NCI-H1417 (cell line): ENCODE measurements around the gene ABCF3.

Experiments
- DNase-seq, 3 experiments: peaks; one replicate each; lab custom pipeline; 2025; lab: John Stamatoyannopoulos, UW

The ABCF3 gene

DNA sequence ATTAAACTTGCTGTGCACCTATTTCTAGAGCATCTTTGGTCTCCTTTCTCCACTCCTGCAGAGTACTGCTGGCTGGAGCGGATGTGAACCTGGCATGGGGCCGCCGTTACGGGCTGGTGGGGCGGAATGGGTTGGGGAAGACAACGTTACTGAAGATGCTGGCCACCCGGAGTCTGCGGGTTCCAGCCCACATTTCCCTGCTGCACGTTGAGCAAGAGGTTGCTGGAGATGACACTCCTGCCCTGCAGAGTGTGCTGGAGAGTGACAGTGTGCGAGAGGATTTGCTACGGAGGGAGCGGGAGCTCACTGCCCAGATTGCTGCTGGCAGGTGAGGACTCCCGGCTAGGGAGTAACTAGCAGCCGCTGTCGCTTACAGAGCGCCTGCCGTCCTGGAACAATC, 2.1 kb downstream of the ABCF3 start:
- no peak for DNase-seq

DNA sequence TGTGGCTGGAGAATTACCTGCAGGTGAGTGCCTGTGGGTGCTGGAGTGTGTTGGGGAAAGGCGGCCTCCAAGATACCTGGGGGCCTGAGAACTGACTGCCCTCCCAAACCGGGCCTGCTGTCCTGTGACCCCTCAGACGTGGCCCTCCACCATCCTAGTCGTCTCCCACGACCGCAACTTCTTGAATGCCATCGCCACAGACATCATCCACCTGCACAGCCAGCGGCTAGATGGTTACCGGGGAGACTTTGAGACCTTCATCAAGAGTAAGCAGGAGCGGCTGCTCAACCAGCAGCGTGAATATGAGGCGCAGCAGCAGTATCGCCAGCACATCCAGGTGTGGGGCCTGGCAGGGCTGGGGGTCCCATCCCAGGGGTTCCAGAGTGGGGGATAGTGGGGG, 3.4 kb downstream of the ABCF3 start:
- no peak for DNase-seq

DNA sequence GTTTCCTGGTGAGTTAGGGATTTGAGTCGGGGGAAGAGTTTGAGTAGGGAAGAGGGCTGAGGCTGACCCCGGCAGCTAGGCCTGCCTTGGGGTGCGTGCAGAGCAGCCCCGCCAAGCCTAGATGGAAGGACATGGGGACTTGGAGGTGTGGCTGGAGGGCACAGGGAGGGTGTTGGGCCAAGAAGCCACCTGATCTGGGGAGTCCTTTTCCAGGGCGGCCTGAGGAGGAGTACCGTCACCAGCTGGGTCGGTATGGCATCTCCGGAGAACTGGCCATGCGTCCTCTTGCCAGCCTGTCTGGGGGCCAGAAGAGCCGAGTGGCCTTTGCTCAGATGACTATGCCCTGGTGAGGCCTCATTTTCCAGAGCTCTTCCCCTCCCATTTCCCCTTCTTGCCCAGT, 6.9 kb downstream of the ABCF3 start:
- DNase-seq: no peak

DNA sequence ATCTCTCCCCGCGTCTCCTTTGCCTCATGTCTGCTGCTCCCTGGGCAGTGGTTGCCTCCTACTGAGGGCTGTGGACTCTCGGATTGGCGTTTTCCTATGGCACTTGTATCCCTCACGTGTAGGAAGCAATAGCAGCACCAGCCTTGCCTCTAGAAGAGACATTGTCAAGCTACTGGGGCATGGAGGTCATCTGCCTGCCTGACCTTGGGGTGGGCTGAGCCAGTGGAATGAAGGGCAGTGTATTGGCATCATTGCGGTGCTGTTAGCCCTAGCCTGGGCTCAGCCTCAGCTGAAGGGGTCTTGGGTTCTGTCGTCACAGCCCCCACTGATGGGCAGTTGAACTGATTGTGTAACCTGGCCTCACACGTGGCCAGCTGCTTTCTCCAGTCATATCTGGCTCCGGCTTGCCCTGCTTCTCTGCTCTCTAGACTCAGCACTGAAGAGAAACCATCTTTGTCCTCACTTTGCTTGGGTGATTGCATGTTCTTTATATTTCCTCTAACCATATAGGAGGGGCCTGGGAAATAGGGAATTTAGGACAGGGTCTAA, 8.1 kb downstream of the ABCF3 start:
- DNase-seq: no peak

DNA sequence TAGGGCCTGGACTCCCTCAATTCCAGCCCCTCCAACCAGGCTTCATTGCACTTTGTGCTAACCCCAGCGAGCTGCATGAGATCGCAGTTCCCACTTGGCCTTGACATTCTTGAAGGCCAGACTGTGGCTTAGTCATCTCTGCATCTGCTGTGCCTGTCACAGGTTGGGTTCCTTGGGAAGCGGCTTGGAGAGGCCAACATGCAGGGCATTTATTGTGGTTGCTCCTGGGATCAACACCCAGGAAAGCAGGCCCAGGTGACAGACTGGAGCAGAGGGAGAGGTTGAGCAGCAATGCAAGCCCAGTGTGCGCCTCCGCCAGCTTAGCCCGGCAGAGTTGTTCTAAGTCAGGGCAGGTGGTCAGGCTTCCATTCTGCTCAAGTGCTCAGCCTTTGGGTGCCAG, 10.5 kb downstream of the ABCF3 start:
- DNase-seq: no peak

DNA sequence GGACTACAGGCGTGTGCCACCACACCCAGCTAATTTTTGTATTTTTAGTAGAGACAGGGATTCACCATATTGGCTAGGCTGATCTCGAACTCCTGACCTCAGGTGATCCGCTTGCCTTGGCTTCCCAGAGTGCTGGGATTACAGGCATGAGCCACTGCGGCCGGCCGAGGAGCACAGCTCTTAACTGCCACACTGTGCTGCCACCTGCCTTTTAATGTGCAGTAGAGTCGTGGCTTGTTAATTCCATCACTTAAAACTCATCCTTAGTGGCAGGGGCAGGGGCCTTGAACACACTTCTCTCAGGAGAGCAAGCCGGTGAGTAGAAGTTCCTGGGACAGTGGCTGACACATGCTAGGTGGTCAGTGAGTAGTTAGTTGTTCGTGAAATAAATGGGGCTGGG, 12.5 kb downstream of the ABCF3 start:
- DNase-seq: no peak

DNA sequence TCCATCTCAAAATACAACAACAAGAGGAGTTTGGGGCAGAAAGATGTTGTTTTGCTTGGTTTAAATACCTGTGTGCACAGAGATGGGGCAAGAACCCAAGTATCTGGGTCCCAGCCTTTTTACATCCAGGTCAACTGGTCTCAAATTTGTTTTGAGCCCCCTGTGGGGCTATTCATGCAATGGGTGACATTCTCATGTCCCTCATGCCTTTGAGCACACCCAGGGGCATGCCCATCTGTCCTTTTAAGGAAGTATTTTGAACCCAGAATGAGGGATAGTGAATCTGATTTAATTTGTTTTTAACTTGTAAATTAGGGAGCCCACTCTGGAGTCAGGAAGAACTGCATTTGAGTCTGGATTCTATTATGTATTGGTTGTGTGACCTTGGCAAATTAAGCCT, 14.8 kb downstream of the ABCF3 start:
- DNase-seq: no peak

DNA sequence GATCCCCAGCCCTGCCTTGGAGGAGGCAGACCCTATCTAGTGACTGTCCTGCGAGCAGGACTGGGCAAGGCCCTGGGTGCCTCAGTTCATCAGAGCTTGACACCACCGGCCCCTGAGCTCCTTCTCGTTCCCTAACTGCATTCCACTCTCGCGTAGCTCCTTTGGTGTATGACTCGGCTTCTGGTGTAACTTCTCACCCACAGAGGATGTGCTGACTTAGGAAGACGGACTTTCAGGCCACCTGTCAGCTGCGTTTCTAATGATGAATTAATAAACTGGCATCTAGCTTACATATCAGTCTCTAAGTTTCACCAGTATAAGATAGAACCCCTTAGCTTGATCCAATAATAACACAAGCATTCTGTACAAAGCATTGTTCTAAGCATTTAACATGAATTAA, 17.5 kb downstream of the ABCF3 start:
- DNase-seq: no peak

DNA sequence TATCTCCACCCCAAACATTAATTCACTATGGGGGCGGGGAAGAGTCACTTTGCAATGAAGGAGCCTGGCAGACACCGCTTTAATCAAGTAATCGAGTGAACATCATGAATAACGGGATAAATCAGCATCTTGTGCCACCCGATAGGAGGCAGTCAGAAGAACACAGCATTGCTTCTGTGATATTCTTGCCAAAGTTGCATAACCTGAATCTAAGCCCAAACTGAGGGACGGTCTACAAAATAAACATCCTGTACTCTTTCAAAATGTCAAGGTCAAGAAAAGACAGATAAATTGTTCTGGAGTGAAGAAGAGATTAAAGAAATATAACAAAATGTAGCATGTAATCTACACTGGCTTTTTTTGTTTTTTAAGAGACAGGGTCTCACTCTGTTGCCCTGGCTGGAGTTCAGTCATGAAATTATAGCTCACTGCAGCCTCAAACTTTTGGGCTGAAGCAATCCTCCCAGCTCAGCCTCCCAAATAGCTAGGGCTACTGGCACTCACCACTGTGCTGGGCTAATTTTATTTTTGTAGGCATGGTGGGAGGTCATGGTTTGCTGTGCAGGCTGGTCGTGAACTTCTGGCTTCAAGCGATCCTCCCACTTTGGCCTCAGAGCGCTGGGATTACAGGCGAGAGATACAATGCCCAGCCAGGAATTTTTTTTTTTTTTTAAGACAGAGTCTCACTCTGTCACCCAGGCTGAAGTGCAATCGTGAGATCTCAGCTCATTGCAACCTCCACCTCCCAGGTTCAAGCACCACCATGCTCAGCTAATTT, 23.3 kb downstream of the ABCF3 start:
- no peak for DNase-seq

DNA sequence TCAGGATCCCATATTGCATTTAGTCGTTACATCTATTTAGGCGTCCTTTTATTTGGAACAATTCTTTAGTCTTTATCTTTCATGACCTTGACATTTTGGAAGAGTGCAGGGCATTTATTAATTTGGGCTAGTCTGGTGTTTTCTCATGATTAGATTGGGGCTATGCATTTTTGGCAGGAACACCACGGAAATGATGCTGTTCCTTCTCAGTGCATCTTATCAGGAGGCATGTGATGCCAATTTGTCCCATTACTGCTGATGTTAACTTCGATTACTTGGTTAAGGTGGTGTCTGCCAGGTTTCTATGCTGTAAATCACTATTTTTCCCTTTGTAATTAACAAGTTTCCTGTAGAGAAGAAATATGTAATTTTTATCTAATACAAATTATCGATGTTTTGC, 25.3 kb downstream of the ABCF3 start:
- DNase-seq: no peak

DNA sequence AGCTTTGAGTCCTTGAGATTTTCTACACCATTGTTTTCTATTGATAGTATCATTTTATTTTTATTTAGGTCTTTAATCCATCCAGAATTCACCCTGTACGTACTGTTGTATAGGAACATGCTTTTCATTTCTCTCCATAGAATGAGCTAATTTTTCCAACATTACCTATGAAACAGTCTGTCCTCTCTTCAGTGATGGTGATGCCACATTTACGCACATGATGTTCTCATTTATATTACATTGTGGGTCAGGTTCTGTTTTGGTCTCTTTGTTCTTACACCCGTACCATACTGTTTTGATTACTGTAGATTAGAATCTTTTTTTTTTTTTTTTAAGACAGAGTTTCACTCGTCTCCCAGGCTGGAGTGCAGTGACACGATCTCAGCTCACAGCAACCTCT, 25.7 kb downstream of the ABCF3 start:
- no peak for DNase-seq

DNA sequence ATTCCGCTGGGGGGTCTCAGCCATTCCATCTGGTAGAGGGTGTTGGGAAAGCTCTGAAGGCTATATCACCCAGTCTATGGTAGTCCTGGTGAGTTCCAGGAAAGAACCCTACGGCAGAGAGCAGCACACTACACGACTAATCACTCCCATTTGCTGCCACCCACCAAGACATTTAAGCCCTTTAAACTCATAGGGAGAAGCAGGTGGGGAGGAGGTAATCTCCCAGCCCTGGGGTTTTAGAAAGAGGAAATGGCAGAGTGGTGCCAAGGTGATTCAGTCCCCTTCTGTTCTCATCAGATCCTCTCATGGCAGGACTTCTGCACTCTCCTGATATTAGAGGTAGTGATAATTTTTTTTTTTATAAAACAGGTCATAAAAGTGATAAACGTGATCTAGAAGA, 32.8 kb downstream of the ABCF3 start:
- no peak for DNase-seq

DNA sequence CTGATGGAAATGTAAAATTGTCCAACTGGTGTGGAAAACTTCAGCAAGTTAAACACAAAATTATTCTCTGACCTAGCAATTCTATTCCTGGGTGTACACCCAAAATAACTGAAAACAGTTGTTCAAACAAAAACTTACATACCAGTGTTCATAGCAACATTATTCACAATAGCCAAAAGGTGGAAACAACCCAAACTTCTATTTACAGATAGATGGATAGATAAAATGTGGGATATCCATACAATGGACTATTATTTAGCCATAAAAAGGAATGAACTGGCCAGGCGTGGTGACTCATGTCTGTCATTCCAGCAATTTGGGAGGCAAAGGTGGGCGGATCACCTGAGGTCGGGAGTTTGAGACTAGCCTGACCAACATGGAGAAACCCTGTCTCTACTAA, 36.5 kb downstream of the ABCF3 start:
- DNase-seq: no peak

DNA sequence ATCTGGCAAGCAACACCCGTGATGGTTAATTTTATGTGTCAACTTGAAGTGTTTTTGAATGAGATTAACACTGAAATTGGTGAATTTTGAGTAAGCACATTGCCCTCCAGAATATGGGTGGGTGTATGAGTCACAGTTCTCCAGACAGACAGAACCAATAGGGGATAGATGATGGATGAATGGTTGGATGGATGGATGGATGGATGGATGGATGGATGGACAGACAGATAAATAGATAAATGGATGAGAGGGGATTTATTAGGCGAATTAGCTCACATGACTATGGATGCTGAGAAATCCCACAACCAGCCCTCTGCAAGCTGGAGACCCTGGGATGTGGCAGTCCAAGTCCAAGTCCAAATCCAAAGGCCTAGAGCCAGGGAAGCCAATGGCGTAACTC, 37.9 kb downstream of the ABCF3 start:
- DNase-seq: no peak

DNA sequence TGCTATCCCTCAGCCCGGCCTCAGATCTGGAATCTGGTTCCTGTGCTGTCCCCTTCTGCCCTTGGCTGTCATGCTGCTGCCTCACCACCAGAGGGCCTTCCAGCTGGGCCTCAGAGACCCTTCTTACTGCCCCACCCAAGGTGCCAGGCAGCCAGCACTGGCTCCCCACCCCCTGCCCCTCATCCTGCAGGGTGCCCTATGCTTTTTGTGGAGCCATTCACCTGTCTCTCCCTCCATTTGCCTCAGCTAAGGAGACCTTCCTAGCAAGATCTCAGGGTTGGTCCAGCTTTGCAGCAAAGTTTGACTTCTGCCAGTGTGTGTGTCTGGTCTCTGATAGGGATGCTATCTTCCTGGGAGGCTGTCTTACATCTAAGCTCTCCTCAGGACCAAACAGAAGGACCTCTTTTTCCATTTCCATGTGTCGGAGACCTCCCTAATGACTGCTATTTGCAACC, 41.5 kb downstream of the ABCF3 start:
- DNase-seq: peak; percentile 36 to 57 (median 46)

DNA sequence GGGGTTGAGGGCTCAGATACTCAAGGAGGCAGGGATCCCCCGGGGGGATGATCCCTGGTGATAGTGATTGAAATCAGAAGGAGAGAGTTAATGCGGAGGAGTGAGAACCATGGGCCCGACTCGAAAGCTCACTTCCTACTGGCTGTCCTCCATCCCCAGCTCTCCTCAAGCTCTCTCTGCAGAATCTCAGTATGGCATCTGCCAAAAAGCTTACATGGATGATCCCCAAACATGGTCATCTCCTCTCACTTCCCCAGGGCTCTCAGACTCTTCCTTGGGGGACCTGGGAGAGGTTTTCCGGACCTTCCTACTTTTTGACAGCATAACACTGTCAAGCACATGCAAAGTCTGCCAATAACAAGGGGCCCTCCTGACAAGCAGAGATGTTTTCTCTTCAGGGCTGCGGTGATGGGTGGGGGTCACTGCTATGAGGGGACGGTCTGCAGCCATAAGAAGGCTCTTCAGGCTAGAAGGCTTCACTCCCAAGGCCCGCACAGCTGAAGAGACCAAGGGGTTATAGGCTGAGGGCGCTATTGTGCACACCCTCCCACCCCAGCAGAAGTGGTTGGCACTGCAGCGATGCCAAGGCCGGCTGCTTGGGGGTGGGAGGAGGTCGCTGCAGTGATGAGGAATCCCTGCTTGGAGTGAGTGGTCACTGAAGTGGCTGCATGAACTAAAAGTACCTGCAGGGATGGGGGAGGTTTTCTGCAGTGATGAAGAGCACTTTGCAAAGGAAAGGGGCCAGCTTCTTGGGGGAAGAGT, 42.6 kb downstream of the ABCF3 start:
- peak in 1 of 3 experiments; percentile 45 for DNase-seq

DNA sequence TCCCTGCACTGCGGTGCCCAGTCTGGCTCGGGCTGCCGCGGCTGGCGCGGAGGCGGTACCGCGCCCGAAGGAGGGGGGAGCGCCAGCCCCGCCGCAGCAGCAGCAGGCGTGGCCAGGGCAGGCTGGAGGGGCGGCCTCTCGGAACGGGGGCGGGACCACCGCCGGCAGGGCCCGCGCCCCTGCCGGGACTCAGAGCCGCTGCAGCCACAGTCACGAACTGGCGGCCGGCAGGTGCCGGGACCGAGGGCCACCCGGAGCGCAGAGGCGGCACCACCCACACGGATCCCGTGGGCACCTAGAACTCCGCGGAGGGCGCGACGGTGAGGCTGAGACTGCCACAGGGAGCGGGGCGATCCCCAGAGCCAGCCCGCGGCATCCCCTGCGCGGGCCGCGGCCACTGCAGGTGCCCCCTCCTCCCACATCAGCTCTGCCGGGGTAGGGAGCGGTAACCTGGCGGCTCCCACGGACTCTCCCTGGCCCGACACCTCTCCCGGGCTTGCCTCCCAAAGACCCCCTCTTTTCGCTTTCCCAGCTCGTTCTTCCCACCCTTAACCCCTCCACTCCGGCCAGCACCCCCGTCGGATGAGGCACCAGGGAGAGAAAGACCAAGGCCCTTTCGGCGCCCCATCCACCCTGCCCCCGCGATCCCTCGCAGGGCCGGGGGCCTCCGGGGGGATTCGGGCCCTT, 43.5 kb downstream of the ABCF3 start, which contains the start of gene VWA5B2:
Gene VWA5B2 (plus strand): TSS at position 192 of the 687 bp plus-strand sequence. CDS start 944 bp downstream, outside the sequence.
- DNase-seq: peak; percentile 70 to 91 (median 89)

DNA sequence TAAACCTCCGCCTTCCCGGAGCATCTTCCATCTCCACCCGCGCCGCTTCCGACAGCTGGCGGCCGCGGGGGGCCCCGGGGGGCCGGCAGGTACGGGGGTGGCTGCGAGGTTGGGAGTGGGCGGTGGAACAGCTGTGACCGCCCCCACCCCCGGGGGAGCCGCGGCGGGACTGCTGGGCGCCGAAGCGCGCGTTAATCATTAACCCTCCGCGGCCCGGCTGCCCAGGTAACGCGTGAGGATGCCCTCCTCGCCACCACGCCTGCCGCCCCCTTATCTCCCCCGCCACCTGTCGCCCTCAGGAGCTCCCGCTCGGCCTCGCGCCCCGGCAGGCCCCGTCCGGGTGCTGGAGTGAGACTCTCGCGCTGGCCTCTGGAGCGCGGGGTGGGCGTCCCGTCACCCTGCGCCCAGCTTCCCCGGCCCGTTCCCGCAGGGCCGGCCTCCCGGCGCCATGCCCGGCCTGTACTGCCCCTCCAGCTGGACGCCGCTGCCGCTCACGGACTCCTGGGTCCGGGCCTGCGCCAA, 44.1 kb downstream of the ABCF3 start:
- DNase-seq: peak; percentile 13 to 83 (median 83)

DNA sequence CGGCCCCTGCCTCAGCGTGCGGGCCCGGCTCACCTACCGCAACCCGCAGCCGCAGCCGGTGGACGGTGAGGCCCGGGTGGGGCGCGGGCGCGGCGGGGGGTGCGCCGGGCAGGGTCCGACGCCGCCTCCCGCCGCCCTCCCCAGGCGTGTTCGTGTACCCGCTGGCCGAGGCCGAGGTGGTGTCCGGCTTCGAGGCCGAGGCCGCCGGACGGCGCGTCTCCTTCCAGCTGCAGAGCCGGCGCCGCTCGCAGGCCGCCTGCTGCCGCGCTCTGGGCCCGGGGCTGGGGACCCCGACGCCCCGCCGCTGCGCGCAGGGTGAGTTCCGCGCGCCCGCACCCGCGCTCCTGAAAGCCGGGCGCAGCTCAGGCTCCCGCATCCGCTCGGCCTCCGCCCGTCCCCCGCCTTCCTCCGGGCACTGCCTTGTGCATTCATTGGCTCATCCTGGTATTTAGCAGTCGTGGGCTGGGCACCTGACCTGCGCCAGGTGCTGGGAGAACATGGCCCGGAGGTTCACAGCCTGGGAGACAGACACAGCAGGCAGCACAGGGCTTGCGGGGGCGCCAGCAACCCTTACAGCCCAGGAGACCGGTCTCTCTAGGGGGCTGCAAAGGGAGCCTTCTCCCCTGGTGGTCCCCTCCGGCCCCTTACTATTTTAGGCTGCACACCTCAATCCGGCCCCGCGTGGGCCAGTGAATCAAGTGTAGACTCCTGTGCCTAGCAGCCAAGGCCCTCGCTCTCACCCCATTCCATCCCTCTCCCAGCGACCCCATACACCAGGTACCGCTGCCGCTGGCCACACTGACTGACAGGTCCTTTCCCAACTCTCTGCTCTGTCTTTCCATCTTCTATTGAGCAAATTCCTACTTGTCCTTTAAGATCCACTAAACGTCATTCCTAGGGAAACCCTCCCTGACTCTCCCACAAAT, 44.9 kb downstream of the ABCF3 start:
- DNase-seq: peak; percentile 14 to 84 (median 80)

DNA sequence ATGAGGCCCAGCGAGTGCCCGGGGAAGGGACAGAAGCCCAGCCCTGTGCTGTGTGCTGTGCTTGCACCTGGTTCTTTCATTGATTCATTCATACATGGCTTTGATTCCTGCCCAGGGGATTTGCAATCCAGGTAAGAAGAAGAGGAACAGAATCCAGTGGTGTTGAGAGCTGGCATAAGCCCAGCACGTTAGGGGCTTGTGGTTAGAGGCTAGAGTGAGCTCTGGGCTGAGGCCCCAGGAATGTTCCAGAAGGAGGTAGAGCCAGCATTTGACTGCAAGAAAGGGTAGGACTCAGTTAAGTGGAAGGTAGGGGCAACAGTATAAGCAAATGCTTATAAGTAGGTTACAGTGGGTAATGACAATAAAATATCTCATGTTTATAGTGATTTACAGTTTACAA, 45.7 kb downstream of the ABCF3 start:
- DNase-seq: no peak
